Islet of Langerhans (tissue), 1 donor: Measurements from ENCODE around the gene GRIK2.

Experiments used
- FAIRE-seq: peaks from one replicate; lab custom pipeline; 2011; peaks lifted over from hg19 to GRCh38; lab: Jason Lieb, UNC

The GRIK2 gene

DNA sequence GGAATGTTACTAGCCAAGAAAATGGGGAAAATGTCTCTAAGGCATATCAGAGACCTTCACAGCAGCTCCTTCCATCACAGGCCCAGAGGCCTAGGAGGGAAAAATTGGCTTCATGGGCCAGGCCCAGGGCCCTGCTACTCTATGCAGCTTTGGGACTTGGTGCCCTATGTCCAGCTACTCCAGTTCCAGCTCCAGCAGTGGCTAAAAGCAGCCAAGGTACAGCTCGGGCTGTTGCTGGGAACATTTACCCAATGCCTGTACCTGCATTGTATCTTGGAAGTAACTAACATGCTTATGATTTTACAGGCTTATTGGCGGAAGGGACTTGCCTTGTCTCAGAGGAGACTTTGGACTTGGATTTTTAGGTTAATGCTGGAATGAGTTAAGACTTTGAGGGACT is 390.6 kb downstream of the GRIK2 start:
- FAIRE-seq: no peak

DNA sequence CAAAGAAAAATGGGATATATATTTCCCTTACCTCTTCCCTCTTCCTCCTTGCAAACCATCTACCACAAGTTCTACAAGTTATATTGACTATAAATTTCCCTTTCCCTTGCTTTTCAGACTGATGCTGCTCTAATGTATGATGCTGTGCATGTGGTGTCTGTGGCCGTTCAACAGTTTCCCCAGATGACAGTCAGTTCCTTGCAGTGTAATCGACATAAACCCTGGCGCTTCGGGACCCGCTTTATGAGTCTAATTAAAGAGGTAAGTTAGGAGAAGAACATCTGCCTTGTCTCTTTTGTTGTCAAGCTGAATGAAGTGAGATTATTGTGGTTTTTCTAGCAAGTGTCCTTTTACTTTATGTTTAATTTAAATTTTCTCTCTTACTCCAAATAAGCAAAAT is 406.0 kb downstream of the GRIK2 start:
- FAIRE-seq: no peak

DNA sequence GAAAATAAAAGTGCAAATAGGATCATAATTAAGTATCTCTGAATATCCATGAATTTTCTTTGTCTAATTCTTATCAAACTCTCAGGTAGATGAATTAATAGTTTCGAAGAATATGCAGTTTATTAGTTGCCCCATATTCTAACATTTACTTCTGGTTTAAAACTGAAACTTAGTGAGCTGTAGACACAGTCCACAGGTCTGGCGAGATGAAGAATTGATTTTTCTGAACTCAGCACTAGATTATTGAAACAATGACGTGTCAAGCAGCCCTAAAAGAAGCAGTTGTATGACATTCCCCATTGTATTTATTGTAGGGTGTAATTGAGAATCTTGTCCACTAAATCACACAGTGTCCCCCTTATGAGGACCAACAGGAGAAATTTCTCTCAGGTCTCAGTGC is 407.1 kb downstream of the GRIK2 start:
- no peak for FAIRE-seq

DNA sequence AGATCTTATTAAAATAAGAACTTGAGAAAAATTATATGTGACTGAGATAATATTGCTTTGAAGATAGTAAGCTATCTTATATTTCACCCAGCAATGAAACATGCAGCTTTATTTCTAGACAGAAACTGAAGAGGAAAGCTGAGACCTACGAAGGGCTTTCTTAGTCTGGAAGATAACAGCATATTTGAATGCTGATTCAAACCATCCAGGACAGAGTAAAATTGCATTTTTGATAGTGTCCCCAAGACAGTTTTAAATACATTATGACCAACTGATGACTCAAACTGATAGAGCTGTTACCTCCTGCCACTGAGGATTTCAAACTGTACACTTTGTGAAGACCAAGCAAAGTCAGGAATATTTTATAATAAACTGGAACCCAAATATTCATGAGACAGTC is 409.6 kb downstream of the GRIK2 start:
- FAIRE-seq: no peak

DNA sequence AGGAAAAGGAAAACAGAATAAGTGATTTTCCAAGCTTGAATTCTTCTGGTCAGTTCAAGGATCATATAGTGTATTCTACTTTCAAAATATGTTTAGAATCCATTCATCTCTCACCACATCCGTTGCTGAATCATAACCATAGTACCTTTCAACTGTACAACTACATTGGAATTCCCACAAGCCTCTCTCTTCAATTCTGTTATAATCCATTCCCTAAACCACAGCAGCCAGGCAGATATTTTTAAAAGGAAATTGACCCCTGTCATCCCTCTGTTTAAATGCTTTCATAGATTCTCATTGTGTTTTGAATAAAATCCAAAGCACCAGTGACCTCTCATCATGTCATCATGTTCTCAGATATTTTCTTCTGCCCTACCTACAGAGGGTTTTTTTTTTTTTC is 412.7 kb downstream of the GRIK2 start:
- FAIRE-seq: no peak

DNA sequence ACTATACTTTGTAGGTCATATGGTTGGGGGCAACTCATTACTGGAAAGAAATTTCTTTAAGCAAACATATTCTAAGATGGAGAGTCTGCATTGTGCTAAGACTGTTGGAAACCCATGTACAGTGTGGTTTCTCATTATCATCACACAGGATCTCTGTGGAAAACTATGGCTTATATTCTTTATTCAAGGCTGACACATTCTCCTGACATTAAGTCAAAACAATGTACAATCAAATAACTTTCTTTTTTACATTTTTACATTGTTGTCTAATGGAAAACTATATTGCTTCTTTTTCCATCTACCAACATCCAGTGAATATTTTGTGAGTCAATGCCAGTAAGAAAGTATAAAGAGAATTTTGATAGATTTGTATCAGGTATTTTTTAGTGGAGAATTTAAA is 417.6 kb downstream of the GRIK2 start:
- FAIRE-seq: no peak

DNA sequence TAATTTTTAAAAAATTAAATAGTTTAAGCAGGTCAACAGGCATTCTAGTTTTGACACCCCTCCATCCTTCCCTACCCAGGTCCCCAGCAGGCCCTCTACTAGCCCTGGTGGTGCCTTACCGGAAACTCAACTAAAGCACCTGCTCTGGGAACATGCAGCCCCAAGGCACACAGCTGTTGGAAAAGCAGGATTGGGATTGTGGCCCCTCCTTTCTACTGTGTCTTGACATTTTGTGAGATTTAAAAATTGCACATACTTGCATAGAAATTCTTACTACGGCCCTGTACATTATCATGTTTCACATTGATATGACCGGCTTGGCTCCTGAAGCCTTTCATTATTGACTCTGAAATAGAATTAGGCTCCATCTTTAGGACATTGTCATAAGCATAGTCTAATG is 423.2 kb downstream of the GRIK2 start:
- no peak for FAIRE-seq

DNA sequence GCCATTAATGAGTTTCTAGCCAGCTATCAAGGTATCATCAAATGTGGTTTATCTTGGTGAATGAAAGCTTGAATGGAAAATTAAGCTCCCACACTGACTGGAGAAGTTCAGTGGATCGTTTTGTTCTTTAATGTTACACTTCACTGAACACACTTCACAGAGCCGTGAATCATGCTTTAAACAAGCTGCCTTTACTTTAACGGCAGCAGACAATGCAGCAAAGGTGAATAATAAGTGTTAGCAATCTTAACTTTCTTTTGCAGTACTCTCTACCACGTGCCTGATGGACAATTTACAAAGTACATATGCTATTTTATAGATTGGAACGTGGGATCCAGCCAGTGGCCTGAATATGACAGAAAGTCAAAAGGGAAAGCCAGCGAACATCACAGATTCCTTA is 424.5 kb downstream of the GRIK2 start:
- no peak for FAIRE-seq

DNA sequence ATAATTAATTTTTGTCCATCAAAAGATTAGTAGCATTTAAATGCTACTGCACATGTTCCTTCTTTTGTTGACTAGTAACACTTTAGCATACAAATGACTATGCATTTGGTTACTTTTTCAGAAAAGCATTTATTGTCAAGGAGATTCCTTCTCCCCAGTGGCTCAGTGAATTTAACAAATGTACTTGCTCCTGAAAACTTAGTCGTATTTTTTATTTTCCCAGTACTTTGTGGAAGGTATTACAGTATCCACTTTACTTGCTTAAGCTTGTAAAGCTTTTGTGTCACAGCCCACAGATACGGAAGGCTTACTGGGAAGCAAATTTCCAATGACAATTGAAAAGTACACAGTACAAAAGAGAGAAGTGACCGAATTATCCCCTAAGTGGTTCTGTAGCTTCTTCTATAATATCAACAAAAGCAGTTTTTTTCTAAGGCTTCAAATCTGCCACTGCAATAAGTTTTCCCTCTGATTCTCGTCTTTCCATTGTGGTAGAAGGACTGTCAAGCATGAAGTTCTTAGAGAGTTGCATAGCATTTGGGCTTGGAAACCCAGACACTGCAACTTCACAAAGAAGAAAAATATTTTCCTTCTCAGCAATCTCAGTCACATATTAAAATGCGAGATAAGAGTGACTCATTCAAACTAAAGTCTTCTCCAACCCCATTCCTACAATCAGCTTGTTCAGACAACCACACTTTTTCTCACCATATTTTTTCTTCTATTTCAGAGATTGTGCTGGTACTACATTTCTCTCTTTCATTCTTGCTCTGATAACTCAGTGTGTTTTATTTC is 431.2 kb downstream of the GRIK2 start:
- FAIRE-seq: no peak

DNA sequence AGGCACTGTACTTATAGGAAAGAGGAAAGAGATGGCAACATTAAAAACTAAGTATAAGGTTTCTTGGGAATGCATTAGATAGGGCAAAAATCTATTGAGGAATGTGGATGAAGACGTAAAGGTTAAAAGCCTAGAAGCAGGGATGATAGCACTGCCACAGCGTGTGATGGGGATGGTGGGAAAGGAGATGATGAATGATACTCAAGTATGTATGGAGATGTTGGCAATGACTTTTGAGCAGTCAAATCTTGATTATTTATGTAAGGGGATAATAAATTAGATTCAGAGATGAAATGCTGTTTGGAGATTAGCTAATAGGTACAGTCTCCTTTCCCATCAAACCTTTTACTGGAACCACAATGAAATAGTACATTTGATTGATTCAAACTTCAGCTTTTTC is 432.8 kb downstream of the GRIK2 start:
- no peak for FAIRE-seq

DNA sequence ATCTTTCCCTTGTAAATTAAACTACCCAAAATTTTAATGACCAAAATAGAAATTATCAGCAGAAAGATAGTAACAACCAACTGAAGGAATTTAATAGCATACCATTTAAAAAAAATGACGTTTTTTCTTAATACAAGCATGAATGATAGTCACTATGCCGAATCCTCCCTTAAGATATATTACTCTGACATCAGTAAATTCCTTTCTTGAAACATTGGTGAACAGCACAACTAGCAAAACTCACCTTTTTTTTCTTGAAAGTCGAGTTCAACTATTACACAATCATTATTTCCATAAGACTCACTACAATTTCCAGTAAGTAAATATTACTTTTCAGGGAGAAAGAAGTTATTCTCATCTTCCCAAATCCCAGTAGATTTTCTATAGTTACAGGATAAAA is 433.2 kb downstream of the GRIK2 start:
- FAIRE-seq: no peak

DNA sequence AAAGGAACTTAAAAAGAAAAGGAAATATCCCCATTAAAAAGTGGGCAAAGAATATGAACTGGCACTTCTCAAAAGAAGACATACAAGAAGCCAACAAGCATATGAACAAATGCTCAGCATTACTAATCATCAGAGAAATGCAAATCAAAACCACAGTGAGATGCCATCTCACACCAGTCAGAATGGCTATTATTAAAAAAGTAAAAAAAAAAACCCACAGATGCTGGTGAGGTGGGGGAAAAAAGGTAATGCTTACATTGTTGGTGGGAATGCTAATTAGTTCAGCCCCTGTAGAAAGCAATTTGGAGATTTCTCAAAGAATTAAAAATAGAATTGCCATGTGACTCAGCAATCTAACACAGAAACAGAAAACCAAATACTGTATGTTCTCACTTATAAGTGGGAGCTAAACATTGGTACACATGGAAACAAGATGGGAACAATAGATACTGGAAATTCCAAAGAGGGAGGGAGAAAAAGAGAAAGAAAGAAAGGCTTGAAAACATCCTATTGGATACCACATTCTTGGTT is 437.1 kb downstream of the GRIK2 start:
- FAIRE-seq: no peak

DNA sequence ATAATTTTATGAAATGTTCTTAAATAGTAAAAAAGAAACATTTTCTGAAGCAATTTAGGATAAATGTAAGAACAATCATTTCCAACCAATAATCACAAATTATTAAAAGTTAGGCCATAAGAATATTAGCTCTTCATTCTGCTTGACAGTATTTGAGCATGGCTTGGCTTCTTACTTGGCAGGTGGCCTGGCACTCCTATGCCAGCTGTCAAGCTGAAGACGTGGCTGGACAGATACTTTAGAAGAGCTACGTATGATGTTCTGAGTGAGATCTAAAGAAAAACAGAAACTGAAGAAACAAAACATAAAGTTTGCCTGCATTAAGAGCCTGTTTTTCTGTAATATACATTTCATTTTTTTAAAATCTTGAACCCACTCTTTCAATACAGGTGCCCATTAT is 438.9 kb downstream of the GRIK2 start:
- no peak for FAIRE-seq

DNA sequence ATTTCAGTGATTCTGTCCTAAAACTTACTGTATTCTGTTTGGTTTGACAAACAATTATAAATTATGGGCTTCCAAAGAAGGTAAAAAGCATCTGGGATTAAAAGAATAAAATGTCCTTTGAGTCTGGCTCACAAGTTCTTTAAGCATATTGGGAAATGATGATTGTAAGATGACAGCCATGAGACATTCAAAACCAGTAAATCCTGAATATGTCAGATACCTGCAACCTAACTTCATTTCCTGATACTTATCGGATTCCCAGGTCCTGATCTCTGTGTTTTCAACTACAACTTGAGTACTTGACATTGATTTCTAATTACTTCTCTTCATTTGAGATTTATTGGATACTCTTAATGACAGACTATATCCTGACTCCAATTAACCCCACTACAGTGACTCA is 446.6 kb downstream of the GRIK2 start:
- no peak for FAIRE-seq

DNA sequence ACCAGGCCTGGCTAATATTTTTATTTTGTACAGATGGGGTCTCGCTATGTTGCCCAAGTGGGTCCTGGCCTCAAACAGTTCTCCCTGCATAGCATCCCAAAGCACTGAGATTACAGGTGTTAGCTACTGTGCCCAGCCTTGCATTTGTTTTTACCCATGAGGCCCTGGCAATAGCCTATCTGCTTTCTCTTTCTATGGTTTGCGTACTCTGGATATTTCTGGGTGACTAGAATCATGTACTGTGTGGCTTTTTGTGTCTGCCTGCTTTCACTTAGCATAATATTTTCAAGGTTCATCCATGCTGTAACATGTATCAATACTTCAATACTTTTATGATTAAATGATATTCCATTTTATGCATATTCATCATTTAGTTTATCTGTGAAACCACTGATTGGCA is 451.7 kb downstream of the GRIK2 start:
- no peak for FAIRE-seq

DNA sequence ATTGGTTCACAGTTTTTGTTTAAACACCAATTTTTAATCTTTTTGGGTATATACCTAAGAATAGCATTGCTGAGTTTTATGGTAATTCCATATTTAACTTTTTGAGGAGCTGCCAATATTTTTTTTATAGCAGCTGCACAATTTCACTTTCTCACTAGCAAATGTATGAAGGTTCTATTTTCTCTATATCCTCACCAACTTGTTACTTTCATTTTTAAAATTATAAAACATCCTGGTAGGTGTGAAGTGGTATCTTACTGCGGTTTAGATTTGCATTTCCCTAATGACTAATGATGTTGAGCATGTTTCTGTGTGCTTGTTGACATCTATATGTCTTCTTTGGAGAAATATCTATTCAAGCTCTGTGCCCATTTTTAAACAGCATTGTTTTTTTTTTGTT is 452.1 kb downstream of the GRIK2 start:
- FAIRE-seq: no peak

DNA sequence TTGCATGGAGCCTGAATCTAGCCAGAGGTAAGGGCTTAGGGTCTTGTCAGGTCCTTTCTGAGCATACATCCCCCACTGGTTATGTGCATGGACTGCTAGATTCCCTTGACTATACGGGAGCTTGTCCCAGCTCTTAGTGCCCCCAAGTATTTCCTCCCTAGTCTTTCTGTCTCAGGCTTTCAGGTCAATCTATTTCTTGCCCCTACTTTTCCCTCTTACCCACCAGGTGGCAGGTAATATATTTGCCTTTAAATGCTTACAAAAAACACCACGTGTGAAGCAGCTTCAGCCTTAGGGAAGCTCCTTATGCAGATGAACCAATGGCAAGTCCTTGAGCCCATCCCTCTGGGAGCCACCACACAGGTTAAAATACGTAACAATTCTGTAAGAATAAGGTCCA is 454.2 kb downstream of the GRIK2 start:
- no peak for FAIRE-seq

DNA sequence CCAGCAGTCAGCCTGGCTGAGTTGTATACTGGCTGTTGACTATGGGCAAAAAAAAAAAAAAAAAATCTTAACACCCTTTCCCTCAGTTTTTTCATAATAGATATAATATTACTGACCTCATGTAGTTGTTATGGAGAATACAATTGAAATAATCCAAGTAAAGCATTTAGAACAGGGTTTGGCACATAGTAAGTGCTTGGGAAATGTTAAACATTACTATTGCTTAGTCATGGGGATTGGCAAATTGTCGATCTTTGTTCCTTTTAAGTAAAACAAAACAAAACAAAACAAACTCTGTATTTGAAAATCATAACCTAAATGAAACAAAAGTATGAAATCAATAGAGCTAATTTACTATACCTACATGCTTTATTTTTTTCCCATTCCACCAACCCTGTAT is 458.4 kb downstream of the GRIK2 start:
- peak; percentile 66 for FAIRE-seq

DNA sequence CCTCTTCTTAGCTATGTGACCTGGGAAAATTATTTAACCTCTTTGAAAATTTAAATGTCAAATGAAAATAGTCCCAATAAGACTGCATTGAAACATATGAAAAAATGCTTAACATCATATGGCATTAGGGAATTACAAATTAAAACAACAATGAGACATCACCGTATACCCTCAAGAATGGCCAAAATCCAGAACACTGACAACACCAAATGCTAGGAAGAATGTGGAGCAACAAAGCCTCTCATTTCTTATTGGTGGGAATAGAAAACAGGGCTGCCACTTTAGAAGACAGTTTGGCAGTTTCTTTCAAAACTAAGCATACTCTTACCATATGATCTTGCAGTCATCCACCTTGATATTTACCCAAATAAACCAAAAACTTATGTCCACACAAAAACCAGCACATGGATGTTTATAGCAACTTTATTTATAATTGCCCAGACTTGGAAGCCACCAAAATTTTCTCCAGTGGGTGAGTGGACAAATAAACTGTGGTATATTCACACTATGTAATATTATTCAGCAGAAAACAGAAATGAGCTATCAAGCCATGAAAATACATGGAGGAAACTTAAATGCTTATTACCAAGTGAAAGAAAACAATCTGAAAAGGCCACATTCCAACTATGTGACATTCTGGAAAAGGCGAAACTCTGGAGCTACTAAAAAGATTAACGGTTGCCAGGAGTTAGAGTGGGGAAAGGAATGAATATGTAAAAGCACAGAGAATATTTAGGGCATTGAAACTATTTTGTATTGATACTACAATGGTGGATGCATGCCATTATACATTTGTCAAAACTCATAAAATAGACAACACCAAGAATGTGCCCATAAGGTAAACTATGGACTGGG is 459.9 kb downstream of the GRIK2 start:
- no peak for FAIRE-seq

DNA sequence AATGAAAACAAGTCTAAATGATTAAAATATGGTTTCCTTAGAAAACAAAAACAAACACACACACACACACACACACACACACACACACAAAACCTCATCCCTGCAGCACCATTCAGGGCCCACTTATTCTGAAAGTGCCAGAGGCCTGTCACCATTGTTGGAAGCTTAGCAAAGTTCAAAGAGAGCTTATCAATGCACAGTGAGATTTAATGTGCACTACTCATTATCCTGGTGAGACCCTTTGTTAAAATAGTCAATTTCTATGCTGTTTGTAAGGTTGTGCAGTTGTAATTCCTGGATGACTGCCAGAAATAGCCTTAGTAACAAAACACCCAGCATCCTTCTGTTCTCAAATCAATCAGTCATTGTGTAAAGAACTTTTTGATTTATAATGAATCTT is 482.9 kb downstream of the GRIK2 start:
- no peak for FAIRE-seq

DNA sequence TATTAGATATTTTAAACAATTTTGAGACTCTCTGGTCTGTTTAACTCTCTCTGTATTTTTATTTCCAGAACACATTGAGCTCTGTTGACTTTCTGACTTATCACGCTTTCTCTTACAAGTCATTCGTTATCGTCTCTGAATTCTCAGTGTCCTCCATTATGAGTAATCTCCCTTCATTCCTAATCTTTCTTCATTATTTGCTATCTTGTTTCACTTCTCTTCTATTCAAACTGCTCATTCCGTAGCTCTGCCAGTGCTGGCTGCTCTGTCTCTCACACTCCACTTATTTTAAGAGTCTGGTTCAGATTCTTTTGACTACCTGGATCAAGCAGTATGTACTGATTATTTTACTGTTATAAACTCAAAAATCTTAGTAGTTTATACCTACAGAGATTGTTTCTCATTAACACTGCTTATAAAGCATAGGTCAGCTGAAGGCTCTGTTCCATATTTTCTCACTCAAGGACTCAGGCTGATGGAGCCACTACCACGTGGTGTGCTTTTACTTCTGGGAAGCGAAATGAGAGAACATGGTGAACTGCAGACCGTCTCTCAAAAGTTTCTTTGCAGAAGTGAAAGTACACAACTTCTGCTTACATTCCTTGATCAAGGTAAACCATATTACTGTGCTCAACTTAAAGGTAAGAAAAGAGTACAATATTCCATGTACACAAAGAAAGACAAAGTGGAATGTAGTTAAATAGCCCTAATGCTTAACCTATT is 485.2 kb downstream of the GRIK2 start:
- no peak for FAIRE-seq

DNA sequence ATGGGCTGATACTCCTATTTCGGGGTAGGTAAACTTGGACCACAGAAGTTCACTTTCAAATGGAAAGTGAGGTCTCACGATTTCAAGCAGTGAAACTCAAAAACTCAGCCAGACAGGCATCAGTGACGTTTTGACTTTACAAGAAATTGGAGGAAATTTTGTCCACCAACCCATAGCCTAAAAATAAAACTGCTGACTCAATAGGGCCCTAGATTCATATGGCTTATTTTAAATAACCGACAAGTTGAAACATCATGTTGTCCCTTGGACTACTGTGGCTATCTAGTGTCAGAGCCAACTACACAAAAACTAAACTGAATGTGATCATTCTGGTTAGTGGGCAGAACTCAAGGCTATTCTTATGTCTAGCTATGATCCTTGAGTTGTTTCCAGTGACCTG is 486.3 kb downstream of the GRIK2 start:
- FAIRE-seq: no peak

DNA sequence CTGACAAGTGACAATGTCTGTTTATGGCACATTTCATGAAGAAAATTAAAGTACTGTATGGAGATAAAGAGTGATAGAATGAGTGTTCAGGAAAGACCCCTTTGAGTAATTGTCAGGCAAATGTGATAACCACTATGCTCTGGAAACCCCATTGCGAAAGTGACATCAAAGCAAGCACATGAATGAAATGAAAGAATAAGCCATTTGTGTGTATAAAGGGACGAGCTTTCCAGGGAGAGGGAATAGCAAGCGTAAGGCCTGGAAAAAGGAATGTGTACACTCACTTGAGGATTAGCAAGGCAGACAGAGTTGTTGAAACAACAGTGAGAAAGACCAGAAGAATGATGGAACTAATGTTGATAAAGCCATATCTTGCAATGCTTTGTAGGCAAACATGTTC is 490.0 kb downstream of the GRIK2 start:
- no peak for FAIRE-seq
